Measurements from ENCODE around the gene HCRTR1.

Gene HCRTR1

DNA sequence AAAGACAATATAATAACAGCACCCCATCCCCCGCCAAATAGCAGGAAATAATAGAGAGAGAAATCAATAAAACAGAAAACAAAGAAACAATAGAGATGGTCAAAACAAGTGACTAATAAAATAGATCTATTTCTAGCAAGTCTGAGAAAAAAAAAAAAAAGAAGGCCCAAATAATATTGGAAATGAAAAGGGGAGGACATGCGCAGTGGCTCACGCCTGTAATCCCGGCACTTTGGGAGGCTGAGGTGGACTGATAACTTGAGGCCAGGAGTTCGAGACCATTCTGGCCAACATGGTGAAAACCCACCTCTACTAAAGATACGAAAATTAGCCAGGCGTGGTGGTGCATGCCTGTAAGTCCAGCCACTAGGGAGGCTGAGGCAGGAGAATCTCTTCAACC, 18.5 kb upstream of the HCRTR1 start:
- DNase-seq = no peak

DNA sequence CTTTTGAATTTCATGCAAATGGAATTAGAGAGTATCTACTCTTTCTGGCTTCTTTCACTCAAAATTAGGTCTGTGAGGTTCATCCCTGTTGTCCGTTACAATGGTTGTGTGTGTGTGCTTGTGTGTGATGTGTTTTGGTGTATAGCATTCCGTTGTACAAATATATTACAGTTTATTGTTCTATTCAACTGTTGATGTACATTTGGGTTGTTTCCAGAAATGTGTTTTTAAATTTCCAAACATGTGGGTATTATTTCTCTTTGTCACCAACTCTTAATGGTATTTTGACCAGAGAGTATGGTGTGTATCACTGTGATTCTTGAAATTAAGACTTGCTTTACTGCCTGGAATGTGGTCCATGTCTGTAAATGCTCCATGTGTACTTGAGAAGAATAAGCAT, 16.8 kb upstream of the HCRTR1 start:
- DNase-seq = no peak

DNA sequence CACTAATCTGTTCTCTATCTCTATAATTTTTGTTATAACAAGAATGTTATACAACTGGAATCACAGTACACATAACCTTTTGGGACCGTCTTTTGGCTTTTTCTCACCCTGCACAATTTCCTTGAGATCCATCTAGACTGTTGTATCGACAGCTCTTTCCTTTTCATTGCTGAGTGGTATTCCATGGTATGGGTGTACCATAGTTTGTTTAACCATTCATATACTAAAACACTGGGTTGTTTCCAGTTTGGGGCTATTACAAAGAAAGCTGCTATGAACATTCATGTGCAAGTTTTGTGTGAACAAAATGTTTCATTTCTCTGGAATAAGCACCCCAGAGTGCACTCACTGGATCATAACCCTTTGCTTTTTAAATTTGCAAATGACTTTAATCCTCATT, 15.4 kb upstream of the HCRTR1 start:
- DNase-seq = no peak

DNA sequence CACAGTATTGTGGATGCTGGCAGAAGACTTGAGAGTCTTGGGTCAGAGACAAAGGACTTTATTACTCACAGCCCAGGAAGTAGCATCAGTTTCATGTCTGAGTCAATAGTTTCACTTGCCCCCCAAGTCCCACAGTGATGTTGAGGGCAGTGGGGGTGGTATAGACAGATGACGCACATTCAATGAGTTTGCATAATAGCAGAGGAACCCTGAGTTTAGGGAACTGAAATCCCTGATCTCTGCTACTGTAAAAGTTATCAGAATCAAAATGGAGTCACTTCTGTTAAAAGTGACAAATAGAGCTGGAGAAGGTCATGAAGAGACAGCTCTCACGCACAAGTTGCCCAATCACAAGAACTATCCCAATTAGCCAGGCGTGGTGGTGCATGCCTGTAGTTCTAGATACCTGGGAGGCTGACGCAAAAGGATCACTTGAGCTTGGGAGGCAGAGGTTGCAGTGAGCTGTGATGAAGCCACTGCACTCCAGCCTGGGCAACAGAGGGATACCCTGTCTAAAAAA, 11.5 kb upstream of the HCRTR1 start:
- no peak for DNase-seq

GRCh38 chr1:31607360-31607759, 10.1 kb upstream of the HCRTR1 start:
- DNase-seq = no peak

- no peak for DNase-seq
Measured at GRCh38 chr1:31609514-31610118, 7.9 kb upstream of the HCRTR1 start.

- DNase-seq = no peak
Measured at GRCh38 chr1:31614414-31615005, 3.0 kb upstream of the HCRTR1 start.

DNA sequence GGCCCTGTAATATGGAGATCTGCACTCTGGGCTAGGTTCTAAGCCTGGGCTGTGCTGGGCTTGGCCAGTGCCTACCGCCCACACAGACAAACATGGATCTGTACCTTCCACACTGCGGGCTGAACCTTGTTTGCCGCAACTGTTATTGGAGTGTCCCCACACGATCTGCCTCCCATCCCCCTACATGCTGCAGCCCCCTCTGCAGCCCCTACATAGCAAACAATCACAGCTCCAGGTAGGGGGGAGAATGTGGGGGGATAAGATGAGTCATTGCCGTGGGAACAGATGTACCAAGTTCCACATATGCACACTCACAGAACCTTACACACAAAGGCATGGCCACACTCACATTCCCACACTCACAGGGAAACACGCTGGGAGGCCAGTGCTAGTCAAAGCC, 2.1 kb upstream of the HCRTR1 start:
- DNase-seq = no peak

DNA sequence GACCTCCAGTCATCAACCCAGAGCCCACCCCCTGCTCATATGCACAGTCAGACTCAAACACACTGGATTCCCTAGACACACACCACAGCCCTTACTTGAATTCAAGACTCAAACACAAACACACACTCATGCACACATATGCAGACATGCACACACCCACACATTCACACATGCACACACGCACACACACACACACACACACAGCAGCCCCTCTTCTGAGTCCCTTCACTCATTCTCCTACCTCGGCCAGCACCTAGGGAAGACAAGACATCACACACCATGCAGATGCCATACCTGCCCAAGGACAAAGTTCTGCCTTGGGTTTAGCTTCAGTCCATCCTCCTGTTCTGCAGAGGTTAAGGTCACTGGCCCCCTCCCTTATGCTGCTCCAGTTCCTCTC, 1.6 kb upstream of the HCRTR1 start:
- DNase-seq = no peak

DNA sequence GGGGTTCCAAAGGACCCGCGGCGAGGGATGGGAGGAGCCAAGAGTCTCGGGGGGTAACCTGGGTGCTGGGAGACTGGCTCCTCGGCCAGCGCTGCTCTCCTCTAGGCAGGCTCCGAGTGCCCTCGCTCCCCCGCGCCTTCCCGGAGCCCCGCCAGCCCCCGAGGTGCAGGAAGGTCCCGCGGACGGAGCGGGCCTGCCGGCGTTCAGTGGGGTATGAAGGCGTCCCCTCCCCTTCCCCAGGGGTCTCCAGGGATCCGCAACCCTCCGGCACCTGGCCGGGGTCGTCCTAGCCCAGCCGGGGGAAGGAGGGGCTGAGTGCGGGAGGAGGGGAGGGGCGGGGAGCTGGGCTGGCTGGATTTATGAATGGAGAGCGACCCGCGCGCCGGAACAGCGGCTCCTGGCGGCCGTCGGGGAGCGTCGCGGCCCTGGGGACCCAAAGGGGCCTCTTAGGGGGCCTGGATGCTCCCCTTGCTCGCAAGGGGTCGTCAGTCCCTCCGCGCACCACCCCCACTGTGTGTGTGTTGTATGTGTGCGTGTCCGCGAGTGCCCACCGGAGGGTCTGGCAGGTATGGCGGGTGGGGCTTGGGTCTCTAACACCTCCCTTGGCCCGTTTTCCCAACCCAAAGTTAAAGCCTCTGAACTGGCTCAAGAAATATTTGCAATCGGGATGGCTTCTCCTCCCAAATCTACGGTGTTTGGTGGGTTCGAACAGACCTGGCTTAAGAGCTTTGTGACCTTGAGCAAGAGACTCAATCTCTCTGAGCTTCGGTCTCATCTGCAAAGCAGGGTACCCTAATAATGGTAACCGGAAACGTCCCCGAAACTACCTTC, 642 bp downstream of the HCRTR1 start:
- peak; percentile 14 for DNase-seq

- no peak for DNase-seq
Measured at GRCh38 chr1:31618916-31619846, 1.7 kb downstream of the HCRTR1 start.

- DNase-seq = no peak
Measured at GRCh38 chr1:31620631-31621497, 3.4 kb downstream of the HCRTR1 start.

- no peak for DNase-seq
Measured at GRCh38 chr1:31621498-31621820, 4.0 kb downstream of the HCRTR1 start.

GRCh38 chr1:31621847-31622730, 4.6 kb downstream of the HCRTR1 start:
- DNase-seq = no peak

DNA sequence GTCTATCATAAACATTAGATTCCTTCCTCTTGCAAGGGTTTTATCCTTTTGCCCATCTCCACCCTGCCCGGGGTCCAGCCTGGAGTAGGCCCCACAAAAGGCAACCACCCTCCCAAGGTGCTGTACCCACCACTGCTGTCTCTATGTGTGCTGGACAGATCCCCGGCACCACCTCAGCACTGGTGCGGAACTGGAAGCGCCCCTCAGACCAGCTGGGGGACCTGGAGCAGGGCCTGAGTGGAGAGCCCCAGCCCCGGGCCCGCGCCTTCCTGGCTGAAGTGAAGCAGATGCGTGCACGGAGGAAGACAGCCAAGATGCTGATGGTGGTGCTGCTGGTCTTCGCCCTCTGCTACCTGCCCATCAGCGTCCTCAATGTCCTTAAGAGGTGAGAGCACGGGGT, 5.9 kb downstream of the HCRTR1 start:
- no peak for DNase-seq

GRCh38 chr1:31624309-31624708, 6.8 kb downstream of the HCRTR1 start:
- DNase-seq = no peak

GRCh38 chr1:31624731-31625514, 7.4 kb downstream of the HCRTR1 start:
- no peak for DNase-seq

DNA sequence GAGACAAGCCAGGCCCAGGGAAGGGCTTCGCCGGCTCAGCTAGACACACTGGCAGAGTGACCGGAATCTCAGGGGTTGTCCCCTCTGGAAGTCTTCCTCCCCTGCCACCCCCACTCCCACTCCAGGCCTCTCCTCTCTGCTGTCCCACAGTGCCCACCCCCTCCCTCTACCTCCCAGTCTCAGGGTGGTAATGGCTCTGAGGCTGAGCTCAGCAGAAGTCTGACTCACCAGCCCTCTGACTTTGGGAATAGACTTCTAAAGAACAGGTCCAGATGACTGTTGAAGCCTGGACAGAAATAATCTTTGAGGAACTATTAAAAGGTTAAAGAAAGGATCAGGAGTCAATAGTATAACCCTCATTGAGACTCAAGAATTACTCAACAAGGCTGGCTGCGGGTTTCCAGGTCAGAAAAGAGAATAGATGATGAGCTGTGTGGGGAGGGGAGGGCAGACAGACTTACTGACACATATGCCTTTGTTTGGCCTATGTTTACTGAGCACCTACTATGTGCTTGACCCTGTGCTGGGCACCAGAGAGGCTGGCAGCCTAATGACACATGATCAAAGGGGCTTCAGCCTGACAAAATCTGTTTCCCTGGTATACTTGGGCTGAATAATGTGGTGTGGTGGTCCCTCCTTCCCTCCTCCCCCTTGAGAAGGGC, 8.2 kb downstream of the HCRTR1 start:
- DNase-seq = no peak

Data from effector CD8-positive, alpha-beta T cell (primary cell).